Upper lobe of left lung (tissue), 4 donors: ENCODE results near the gene PRKAG2.

Source experiments
- POLR2A ChIP-seq, 4 donors: fragments of 450-650 bp; IDR thresholded peaks; one replicate each; pipeline ENCODE4 v1.5.1; 2016 to 2017; ENCODE audit warnings: antibody characterized with exemption in 4 of 4, mild to moderate bottlenecking in 2 of 4
- TF ChIP-seq, protein P1 (sequence below), 6 experiments: fragments of 450-650 bp in 4 of 6; fragments of 200-600 bp in 2 of 6; sonication (generic) in 2 of 6; IDR thresholded peaks; one replicate each; pipeline ENCODE4 v1.5.1; 2016 to 2019; ENCODE audit warnings: antibody characterized with exemption in 6 of 6

DNA sequence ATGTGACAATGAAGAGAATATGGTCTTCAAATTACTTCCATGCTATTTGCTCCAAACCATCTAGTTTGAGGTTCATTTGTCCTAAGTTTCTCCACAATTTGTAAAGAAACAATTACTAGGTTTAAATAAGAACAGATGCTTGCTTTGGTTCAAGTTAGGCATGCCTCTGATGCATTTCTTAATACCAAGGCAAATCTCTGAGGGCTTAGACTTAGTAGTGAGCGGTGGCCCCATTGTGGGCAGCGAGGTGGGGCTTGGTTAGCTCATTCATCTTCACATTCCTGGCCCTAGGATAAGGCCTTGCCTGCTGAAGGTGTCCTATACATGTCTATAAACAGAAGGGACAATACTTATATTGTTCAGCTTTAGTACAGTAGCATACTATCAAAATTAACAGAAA, 304.8 kb downstream of the PRKAG2 start:
- TF ChIP-seq, protein P1, sequence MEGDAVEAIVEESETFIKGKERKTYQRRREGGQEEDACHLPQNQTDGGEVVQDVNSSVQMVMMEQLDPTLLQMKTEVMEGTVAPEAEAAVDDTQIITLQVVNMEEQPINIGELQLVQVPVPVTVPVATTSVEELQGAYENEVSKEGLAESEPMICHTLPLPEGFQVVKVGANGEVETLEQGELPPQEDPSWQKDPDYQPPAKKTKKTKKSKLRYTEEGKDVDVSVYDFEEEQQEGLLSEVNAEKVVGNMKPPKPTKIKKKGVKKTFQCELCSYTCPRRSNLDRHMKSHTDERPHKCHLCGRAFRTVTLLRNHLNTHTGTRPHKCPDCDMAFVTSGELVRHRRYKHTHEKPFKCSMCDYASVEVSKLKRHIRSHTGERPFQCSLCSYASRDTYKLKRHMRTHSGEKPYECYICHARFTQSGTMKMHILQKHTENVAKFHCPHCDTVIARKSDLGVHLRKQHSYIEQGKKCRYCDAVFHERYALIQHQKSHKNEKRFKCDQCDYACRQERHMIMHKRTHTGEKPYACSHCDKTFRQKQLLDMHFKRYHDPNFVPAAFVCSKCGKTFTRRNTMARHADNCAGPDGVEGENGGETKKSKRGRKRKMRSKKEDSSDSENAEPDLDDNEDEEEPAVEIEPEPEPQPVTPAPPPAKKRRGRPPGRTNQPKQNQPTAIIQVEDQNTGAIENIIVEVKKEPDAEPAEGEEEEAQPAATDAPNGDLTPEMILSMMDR (IDR thresholded peaks at IDR 0.05), result no peak
- no peak for TF ChIP-seq POLR2A (IDR thresholded peaks at IDR 0.05)
